ENCODE data around the gene NKAIN2. TPM values are rescaled to one million over a fixed set of nuclear protein-coding genes. Genes with fewer than 3 reads are reported as not detected.

NKAIN2 gene
- total RNA-seq, 1 experiment from 2014 or later: not detected

DNA sequence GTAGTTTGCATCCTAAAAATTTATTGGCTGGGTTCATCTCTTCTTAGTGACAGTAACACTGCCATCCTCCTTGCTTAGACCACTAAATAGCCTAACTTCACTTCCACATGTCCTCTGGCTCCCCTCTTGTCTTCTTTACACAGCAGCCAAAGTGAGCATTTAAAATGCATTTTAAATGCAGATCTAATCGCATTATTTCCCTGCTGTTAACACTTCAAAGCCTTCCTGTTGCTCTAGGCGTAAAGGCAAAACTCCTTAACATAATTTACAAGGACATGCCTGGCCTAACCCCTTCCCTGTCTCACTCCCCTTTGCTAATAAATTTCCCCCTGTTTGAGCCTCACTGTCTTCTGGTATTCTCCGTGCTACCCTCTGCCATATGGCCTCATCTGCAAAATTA lies 26.5 kb downstream of the NKAIN2 start:
- no peaks in the 10 kb centered on the region for H3K79me2 ChIP-seq (ENCODE audit: insufficient read depth, low read length)
- ATAC-seq: no peak
- no peaks in the 10 kb centered on the region for H3K4me1 ChIP-seq (ENCODE audit: control insufficient read depth in 1 of 2, insufficient read depth in 2 of 2, low read length in 2 of 2)
- no TSS peak for BruUV-seq (replicated peaks)
- POLR2A ChIA-PET: no interaction called here
- TF ChIP-seq ZNF274 (IDR thresholded peaks at IDR 0.05; ENCODE audit: low read depth, low read length) (no peak), SIN3A (IDR thresholded peaks at IDR 0.05; ENCODE audit: low read depth) (no peak), JUND (IDR thresholded peaks at IDR 0.05) (no peak), SP1 (IDR thresholded peaks at IDR 0.05; ENCODE audit: low read depth) (no peak), SRF (IDR thresholded peaks at IDR 0.05; ENCODE audit: low read depth) (no peak), ELF1 (IDR thresholded peaks at IDR 0.05; ENCODE audit: borderline replicate concordance, low read depth) (no peak), EZH2phosphoT487 (IDR thresholded peaks at IDR 0.05; ENCODE audit: borderline replicate concordance) (no peak), TCF7L2 (IDR thresholded peaks at IDR 0.05; ENCODE audit: borderline replicate concordance, extremely low read depth, insufficient read depth, insufficient read length) (no peak), CEBPB (IDR thresholded peaks at IDR 0.05; ENCODE audit: low read depth) (no peak), POLR2A (IDR thresholded peaks at IDR 0.05; ENCODE audit: borderline replicate concordance, extremely low read depth, insufficient read depth, insufficient read length) (no peak), YY1 (IDR thresholded peaks at IDR 0.05; ENCODE audit: extremely low read depth, insufficient replicate concordance, low read depth, low read length) (no peak), EZH2 (IDR thresholded peaks at IDR 0.05) (no peak), CBX3 (IDR thresholded peaks at IDR 0.05; ENCODE audit: low read depth) (no peak), RAD21 (IDR thresholded peaks at IDR 0.05; ENCODE audit: low read depth) (no peak), POLR2AphosphoS5 (IDR thresholded peaks at IDR 0.05; ENCODE audit: low read depth, low read length) (no peak), EGR1 (IDR thresholded peaks at IDR 0.05; ENCODE audit: low read depth) (no peak)
- TF ChIP-seq, protein P1, sequence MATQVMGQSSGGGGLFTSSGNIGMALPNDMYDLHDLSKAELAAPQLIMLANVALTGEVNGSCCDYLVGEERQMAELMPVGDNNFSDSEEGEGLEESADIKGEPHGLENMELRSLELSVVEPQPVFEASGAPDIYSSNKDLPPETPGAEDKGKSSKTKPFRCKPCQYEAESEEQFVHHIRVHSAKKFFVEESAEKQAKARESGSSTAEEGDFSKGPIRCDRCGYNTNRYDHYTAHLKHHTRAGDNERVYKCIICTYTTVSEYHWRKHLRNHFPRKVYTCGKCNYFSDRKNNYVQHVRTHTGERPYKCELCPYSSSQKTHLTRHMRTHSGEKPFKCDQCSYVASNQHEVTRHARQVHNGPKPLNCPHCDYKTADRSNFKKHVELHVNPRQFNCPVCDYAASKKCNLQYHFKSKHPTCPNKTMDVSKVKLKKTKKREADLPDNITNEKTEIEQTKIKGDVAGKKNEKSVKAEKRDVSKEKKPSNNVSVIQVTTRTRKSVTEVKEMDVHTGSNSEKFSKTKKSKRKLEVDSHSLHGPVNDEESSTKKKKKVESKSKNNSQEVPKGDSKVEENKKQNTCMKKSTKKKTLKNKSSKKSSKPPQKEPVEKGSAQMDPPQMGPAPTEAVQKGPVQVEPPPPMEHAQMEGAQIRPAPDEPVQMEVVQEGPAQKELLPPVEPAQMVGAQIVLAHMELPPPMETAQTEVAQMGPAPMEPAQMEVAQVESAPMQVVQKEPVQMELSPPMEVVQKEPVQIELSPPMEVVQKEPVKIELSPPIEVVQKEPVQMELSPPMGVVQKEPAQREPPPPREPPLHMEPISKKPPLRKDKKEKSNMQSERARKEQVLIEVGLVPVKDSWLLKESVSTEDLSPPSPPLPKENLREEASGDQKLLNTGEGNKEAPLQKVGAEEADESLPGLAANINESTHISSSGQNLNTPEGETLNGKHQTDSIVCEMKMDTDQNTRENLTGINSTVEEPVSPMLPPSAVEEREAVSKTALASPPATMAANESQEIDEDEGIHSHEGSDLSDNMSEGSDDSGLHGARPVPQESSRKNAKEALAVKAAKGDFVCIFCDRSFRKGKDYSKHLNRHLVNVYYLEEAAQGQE (IDR thresholded peaks at IDR 0.05; ENCODE audit: low read depth): no peak
- no peak for DNase-seq (ENCODE audit: low read depth, low spot score)
- CTCF ChIA-PET: no interaction called here
- no peak overlapping the region for H2AFZ ChIP-seq (ENCODE audit: low read depth, low read length, poor library complexity, severe bottlenecking)
- no peak overlapping the region for H3K4me3 ChIP-seq (replicated peaks in 1 of 2; ENCODE audit: low read depth in 1 of 2, low read length in 2 of 2)
- H3K9me2 ChIP-seq (ENCODE audit: insufficient read depth): no peaks in the 10 kb centered on the region
- intact Hi-C loops (cut with micrococcal nuclease): no loop called here
- H3K9me3 ChIP-seq (ENCODE audit: control insufficient read depth in 1 of 2, insufficient read depth in 1 of 2, low read depth in 1 of 2, low read length in 2 of 2): no peaks in the 10 kb centered on the region
- H3K27me3 ChIP-seq (ENCODE audit: insufficient read depth, low read length): peaks cover 10% of the 10 kb centered on the region; the same call in 1 of the 2 replicates
- H4K20me1 ChIP-seq (ENCODE audit: insufficient read depth): no peaks in the 10 kb centered on the region
- H3K27ac ChIP-seq (ENCODE audit: low read depth, low read length): no peak overlapping the region
- no peak overlapping the region for H3K4me2 ChIP-seq (ENCODE audit: low read length)
- RAD21 ChIA-PET (ENCODE audit: low non-redundant PET in 1 of 2, low total read pairs in 2 of 2, uncharacterized antibody in 2 of 2, unreplicated experiment in 2 of 2): no interaction called here
- no peaks in the 10 kb centered on the region for H3K36me3 ChIP-seq (ENCODE audit: control insufficient read depth in 1 of 2, insufficient read depth in 2 of 2, low read length in 2 of 2)
- no peak overlapping the region for H3K9ac ChIP-seq (ENCODE audit: low read length)
